A549 (cell line): Measurements from ENCODE around the gene PTTG1IP. TPM values are rescaled to one million over a fixed set of nuclear protein-coding genes. Genes with fewer than 3 reads are reported as not detected.

Experiments
- ATAC-seq, 2 experiments: fragments of 200-7000 bp in 1 of 2; fragments of >200 bp in 1 of 2; cut with Nextera tagmentation in 1 of 2; cut with Tn5 transposase in 1 of 2; 3 replicates each; pipeline versions ENCODE4 v1.8.0 to v1.9.1; 2018 to 2020; ENCODE audit warnings: mild to moderate bottlenecking in 1 of 2, moderate library complexity in 1 of 2
- CTCF ChIA-PET: fragments of 300-600 bp; sonication (Branson Sonifier 250); formaldehyde crosslinking; extraction: SDS; loops from one replicate; lab custom pipeline; 2021; ENCODE audit warnings: antibody characterized with exemption, inconsistent platforms; lab: Yijun Ruan, JAX
- POLR2A ChIA-PET: fragments of 350-600 bp; formaldehyde crosslinking; extraction: SDS; loops from one replicate; lab custom pipeline; 2021; ENCODE audit warnings: antibody characterized with exemption, inconsistent platforms; lab: Yijun Ruan, JAX
- DNase-seq, 2 experiments: peaks; one replicate each; pipeline versions ENCODE4 v3.0.0 to v3.0.0-alpha.2; 2011 to 2016; ENCODE audit warnings: low read depth in 1 of 2, low spot score in 1 of 2
- FAIRE-seq: peaks from 2 replicates; lab custom pipeline; 2011; peaks lifted over from hg19 to GRCh38; lab: Jason Lieb, UNC
- H3K27ac ChIP-seq, 2 experiments: fragments of >200 bp; sonication (Bioruptor Twin); formaldehyde crosslinking; 3 replicates each; pipeline ENCODE4 v1.5.1; 2016 to 2017
- H3K4me1 ChIP-seq: fragments of >200 bp; sonication (Bioruptor Twin); formaldehyde crosslinking; 3 replicates; pipeline ENCODE4 v1.6.1; 2016
- H3K4me2 ChIP-seq: fragments of >200 bp; sonication (Bioruptor Twin); formaldehyde crosslinking; 3 replicates; pipeline ENCODE4 v1.6.1; 2016
- H3K4me3 ChIP-seq: fragments of >200 bp; sonication (Bioruptor Twin); formaldehyde crosslinking; 3 replicates; pipeline ENCODE4 v1.5.1; 2016
- H3K9me3 ChIP-seq: fragments of >200 bp; sonication (Bioruptor Twin); formaldehyde crosslinking; 3 replicates; pipeline ENCODE4 v1.6.1; 2016
- ATOH8 ChIP-seq: fragments of 250-450 bp; sonication (Bioruptor Pico); IDR thresholded peaks from 2 replicates; pipeline ENCODE4 v1.5.0; 2020; ENCODE audit warnings: low read depth, mild to moderate bottlenecking, moderate library complexity
- BCL3 ChIP-seq: fragments of >200 bp; sonication (Bioruptor Twin); formaldehyde crosslinking; IDR thresholded peaks from 3 replicates; pipeline ENCODE4 v1.6.1; 2016
- CEBPB ChIP-seq, 2 experiments: fragments of >200 bp in 1 of 2; sonication (Bioruptor Twin) in 1 of 2; formaldehyde crosslinking in 1 of 2; IDR thresholded peaks; 2 replicates each; pipeline ENCODE4 v1.6.1; 2012 to 2016
- CHD2 ChIP-seq: fragments of 150-350 bp; IDR thresholded peaks from 2 replicates; pipeline ENCODE4 v1.6.1; 2014; ENCODE audit warnings: low read length; ENCODE audit not compliant: partially characterized antibody
- ESRRA ChIP-seq: fragments of 150-350 bp; IDR thresholded peaks from 2 replicates; pipeline ENCODE4 v1.6.1; 2014; ENCODE audit warnings: mild to moderate bottlenecking, low read length, borderline replicate concordance
- FOXS1 ChIP-seq: fragments of 250-450 bp; sonication (Bioruptor Pico); IDR thresholded peaks from 2 replicates; pipeline ENCODE4 v1.5.0; 2020; ENCODE audit warnings: mild to moderate bottlenecking, moderate library complexity
- HEYL ChIP-seq: fragments of 250-450 bp; sonication (Bioruptor Pico); IDR thresholded peaks from 2 replicates; pipeline ENCODE4 v1.8.0; 2021; ENCODE audit warnings: mild to moderate bottlenecking, moderate library complexity
- HOXA7 ChIP-seq: fragments of 250-450 bp; sonication (Bioruptor Pico); IDR thresholded peaks from 2 replicates; pipeline ENCODE4 v1.5.0; 2020; ENCODE audit warnings: mild to moderate bottlenecking, moderate library complexity
- HOXB13 ChIP-seq: fragments of 250-450 bp; sonication (Bioruptor Pico); IDR thresholded peaks from 2 replicates; pipeline ENCODE4 v1.5.0; 2020; ENCODE audit warnings: low read depth, mild to moderate bottlenecking, moderate library complexity
- HOXB5 ChIP-seq: fragments of 250-450 bp; sonication (Bioruptor Pico); IDR thresholded peaks from 2 replicates; pipeline ENCODE4 v1.5.0; 2020; ENCODE audit warnings: mild to moderate bottlenecking, moderate library complexity
- JUN ChIP-seq, 2 experiments: fragments of >200 bp; sonication (Bioruptor Twin); formaldehyde crosslinking; IDR thresholded peaks; 2 replicates in 1 of 2; 3 replicates in 1 of 2; pipeline ENCODE4 v1.6.1; 2016 to 2017
- JUNB ChIP-seq: fragments of >200 bp; sonication (Bioruptor Twin); formaldehyde crosslinking; IDR thresholded peaks from 2 replicates; pipeline ENCODE4 v1.6.1; 2016
- RAD21 ChIP-seq, 2 experiments: fragments of >200 bp in 1 of 2; sonication (Bioruptor Twin) in 1 of 2; formaldehyde crosslinking in 1 of 2; IDR thresholded peaks in 1 of 2; conservative IDR thresholded peaks in 1 of 2; 2 replicates in 1 of 2; 3 replicates in 1 of 2; pipeline ENCODE4 v1.6.1; 2012 to 2018; ENCODE audit warnings: inconsistent platforms in 1 of 2
- RARB ChIP-seq: fragments of 250-450 bp; sonication (Bioruptor Pico); IDR thresholded peaks from 2 replicates; pipeline ENCODE4 v1.8.0; 2021; ENCODE audit warnings: mild to moderate bottlenecking, moderate library complexity
- RFX5 ChIP-seq: fragments of 450-650 bp; IDR thresholded peaks from 2 replicates; pipeline ENCODE4 v1.7.1; 2014; ENCODE audit warnings: antibody characterized with exemption, mild to moderate bottlenecking, moderate library complexity
- WGBS: methylation state at CpG from one replicate; pipeline ENCODE4 v1.1.6; 2017; ENCODE audit errors: missing lambda C conversion rate; 5-methylcytosine and 5-hydroxymethylcytosine counted together
- polyA plus RNA-seq, 4 experiments: library from polyadenylated mRNA; depleted of rRNA in 3 of 4; stranded (reverse); fragments of >200 nt; fragmentation: RNase III in 1 of 4; extraction: RNeasy Plus Mini Kit Qiagen cat#74134 plus additional on column Dnase treatment in 1 of 4; gene quantifications; 2 replicates in 3 of 4; 3 replicates in 1 of 4; pipeline ENCODE4 v1.2.3, GENCODE V29; 2011 to 2017
- TF ChIP-seq, protein P1 (sequence below): fragments of 450-650 bp; IDR thresholded peaks from 2 replicates; pipeline ENCODE4 v1.6.1; 2014; ENCODE audit warnings: antibody characterized with exemption

The PTTG1IP gene
- polyA plus RNA-seq, 2 of the 4 experiments (the other 2 are of a cell fraction): 98.7 to 99.4 TPM

DNA sequence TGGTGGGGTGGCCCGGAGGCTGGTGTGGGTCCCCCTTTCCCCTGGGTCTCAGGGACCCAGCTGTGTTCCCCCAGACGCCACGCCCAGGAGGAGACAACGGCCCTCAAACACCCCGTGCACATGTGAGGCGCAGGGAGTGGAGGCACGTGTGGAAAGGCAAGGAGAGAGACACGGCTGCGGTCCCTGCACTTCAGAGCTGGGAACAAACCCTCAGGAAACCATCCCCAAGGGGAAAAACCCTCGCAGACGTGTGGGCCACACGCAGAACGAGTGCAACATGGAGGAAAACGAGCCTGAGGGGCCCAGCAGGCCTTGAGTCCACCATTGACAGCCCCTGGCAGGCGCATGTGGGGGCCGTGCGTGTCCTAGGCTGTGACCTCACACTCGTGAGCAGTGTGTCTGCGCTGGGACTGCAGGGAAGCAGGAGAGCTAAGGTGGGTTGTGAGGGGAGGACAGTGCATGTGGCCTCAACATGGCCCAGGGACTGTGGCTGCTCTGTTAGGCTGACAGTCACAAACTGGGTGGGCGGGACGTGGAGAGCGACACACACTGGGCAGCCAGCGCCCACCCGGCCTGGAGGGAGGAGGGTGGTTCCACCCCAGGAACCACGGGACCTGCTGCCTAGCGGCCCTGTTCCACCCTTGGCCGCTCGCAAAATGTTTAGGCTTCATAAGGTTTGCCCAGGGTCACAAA is 27.2 kb upstream of the PTTG1IP start:
- no peak overlapping the region for H3K4me3 ChIP-seq
- no peak for ATAC-seq
- no peaks in the 10 kb centered on the region for H3K4me1 ChIP-seq
- WGBS: 81% methylated on average over 21 of the region's 28 CpGs
- POLR2A ChIA-PET: no interaction called here
- TF ChIP-seq JUNB (no peak), HOXB13 (no peak), CHD2 (no peak), RARB (CRISPR knock-in tag) (no peak), BCL3 (no peak)
- H3K27ac ChIP-seq: no peak overlapping the region
- CTCF ChIA-PET: no interaction called here
- no peaks in the 10 kb centered on the region for H3K9me3 ChIP-seq
- no peak overlapping the region for H3K4me2 ChIP-seq
- DNase-seq: no peak
- no peak for FAIRE-seq

DNA sequence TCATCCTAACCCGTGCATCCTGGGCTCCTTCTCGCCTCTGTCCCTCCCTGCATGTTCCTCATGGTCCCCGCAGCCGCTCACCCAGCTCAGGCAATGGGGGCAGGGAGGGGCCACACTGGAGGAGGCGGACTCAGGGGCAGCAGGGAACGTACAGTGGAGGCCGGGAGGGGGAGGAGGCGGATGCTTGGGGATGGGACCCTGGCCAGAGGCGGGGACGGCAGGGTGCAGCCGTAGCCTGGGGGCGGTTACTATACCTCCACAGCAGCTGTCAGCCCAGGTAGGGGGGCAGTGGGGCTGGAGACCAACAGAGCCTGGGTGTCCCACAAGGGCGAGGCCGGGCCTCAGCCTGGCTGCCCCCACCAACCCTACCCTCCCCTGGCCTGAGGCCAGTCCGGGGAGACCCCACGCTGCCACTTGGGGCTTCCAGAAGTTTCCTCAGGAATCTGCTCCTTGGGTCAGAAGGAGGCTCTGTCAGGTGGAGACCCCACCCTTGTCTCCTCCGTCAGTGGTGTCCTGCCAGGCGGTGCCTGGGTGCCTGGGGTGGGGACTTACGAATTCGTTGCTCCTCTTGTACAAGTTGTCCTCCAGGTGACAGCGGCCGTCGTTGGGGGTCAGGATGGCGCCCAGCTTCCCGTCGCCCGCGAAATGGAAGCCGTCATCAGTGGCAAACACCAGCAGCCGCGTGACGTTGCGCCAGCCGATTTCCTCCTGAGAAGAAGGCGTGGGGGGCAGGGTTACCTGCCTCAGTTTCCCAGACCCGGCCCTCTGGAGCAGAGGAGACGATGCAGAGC is 26.5 kb upstream of the PTTG1IP start:
- ATAC-seq: no peak
- no peak for FAIRE-seq
- no peak overlapping the region for H3K4me3 ChIP-seq
- H3K27ac ChIP-seq: no peak overlapping the region
- H3K9me3 ChIP-seq: no peaks in the 10 kb centered on the region
- TF ChIP-seq HOXA7 (CRISPR knock-in tag): no peak
- TF ChIP-seq, protein P1, sequence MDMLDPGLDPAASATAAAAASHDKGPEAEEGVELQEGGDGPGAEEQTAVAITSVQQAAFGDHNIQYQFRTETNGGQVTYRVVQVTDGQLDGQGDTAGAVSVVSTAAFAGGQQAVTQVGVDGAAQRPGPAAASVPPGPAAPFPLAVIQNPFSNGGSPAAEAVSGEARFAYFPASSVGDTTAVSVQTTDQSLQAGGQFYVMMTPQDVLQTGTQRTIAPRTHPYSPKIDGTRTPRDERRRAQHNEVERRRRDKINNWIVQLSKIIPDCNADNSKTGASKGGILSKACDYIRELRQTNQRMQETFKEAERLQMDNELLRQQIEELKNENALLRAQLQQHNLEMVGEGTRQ: no peak
- no peak for TF ChIP-seq JUN (IDR thresholded peaks at IDR 0.05)
- no peak for TF ChIP-seq RAD21 (conservative IDR thresholded peaks at IDR 0.05 in 1 of 2, IDR thresholded peaks at IDR 0.05 in 1 of 2)
- TF ChIP-seq CEBPB (IDR thresholded peaks at IDR 0.05): no peak
- TF ChIP-seq RFX5: no peak
- H3K4me1 ChIP-seq: no peaks in the 10 kb centered on the region
- 87% methylated on average over 21 of the region's 37 CpGs for WGBS
- no peak overlapping the region for H3K4me2 ChIP-seq
- no peak for DNase-seq
- POLR2A ChIA-PET: no interaction called here
- CTCF ChIA-PET: no interaction called here

DNA sequence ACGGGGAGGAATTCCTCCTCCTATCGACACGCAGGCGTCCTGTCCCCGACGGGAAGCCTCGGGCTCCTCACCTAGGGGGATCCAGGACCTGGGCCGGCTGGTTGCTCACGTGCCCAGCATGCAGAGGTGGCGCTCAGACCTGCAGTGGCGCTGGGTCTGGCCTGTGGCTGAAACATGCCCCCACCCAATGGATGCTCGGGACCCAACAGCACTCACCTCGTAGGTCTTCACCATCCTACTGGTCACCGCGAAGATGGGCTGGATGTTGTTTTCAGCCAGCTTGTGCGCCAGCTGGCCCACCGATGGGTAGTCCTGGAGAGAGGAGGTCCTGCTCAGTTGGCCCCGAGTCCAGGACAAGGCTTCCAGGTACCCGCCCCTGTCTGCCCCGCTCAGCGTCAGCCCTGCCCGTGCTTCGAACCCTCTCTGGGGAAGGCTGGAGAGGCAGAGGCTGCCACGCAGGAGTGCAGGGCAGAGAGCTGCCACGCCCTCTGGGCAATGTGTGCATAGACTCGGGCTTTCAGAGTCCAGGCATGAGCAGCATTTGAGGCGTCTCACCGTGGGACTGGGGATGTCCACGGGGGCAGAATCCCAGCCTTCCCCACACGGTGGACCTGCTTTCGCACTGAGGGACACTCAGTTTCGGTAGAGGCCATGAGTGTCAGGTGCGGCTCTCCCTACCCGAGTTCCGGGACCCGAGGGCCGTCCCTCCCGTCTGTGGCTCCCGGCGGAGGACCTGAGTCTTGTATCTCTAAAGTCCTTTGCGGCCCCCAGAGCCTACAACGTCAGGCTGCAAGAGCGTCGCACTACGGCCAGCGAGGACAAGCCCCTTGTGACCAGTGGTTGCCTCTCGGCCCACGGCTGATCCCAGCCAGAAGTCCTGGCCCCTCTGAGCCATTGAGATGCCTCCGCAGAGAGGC is 25.6 kb upstream of the PTTG1IP start:
- no peak overlapping the region for H3K4me3 ChIP-seq
- no peak for ATAC-seq
- H3K27ac ChIP-seq: no peak overlapping the region
- no peak for TF ChIP-seq FOXS1 (CRISPR knock-in tag)
- TF ChIP-seq ESRRA: no peak
- no peak for TF ChIP-seq HOXB5
- no peak for TF ChIP-seq ATOH8 (CRISPR knock-in tag)
- no peak for TF ChIP-seq HOXA7 (CRISPR knock-in tag)
- no peak for TF ChIP-seq HEYL (CRISPR knock-in tag)
- TF ChIP-seq JUN (IDR thresholded peaks at IDR 0.05): no peak
- no peaks in the 10 kb centered on the region for H3K9me3 ChIP-seq
- POLR2A ChIA-PET: no interaction called here
- H3K4me1 ChIP-seq: no peaks in the 10 kb centered on the region
- CTCF ChIA-PET: interaction anchor here (1.3 to 1.5 kb wide), 2 partner anchors 8 to 12 kb away, joined by 3 read pairs; no protein-coding TSS in a partner anchor
- H3K4me2 ChIP-seq: no peak overlapping the region
- no peak for DNase-seq
- WGBS: 74% methylated on average over 27 of the region's 49 CpGs
- no peak for FAIRE-seq
